Mesothelial cell of epicardium (in vitro differentiated cells): Measurements from ENCODE around the gene BMERB1. TPM values are rescaled to one million over a fixed set of nuclear protein-coding genes. Genes with fewer than 3 reads are reported as not detected.
"Not testable (repeated sequence)": the region's sequence is repeated elsewhere in the genome, so short reads cannot be mapped to it uniquely, and the experiment has no call there.

Source experiments
- DNase-seq, 2 experiments: peaks; one replicate each; pipeline ENCODE4 v3.0.0; 2021; ENCODE audit warnings: low spot score in 2 of 2; ENCODE audit not compliant: unreplicated experiment in 2 of 2
- H3K27ac Mint-ChIP-seq: 2 replicates; pipeline ENCODE4 v1.8.0; 2021; ENCODE audit warnings: mixed read lengths
- H3K27me3 Mint-ChIP-seq: 2 replicates; pipeline ENCODE4 v1.8.0; 2021; ENCODE audit warnings: low read depth, mixed read lengths
- H3K36me3 Mint-ChIP-seq: 2 replicates; pipeline ENCODE4 v1.8.0; 2021; ENCODE audit warnings: mixed read lengths
- H3K4me1 Mint-ChIP-seq: 2 replicates; pipeline ENCODE4 v1.8.0; 2021; ENCODE audit warnings: mixed read lengths
- H3K4me3 Mint-ChIP-seq: 2 replicates; pipeline ENCODE4 v1.8.0; 2021; ENCODE audit warnings: mild to moderate bottlenecking, moderate library complexity, mixed read lengths
- H3K9me3 Mint-ChIP-seq: 2 replicates; pipeline ENCODE4 v1.8.0; 2021; ENCODE audit warnings: mixed read lengths
- CTCF ChIP-seq: fragments of 200-600 bp; sonication (generic); IDR thresholded peaks from one replicate; pipeline ENCODE4 v1.5.0; 2021; ENCODE audit warnings: antibody characterized with exemption; ENCODE audit not compliant: unreplicated experiment
- total RNA-seq: library from RNA; stranded (reverse); gene quantifications from 3 replicates; pipeline ENCODE4 v1.2.1, GENCODE V29; 2021

Gene BMERB1
- total RNA-seq, 1 donor from 2014 or later, result 3.9 TPM

- H3K9me3 Mint-ChIP-seq, result no peaks in the 10 kb centered on the region
- peaks cover 28% of the 10 kb centered on the region for H3K27me3 Mint-ChIP-seq
- H3K27ac Mint-ChIP-seq, result no peak overlapping the region
- no peak for DNase-seq
- no peak for TF ChIP-seq CTCF
- H3K36me3 Mint-ChIP-seq, result no peaks in the 10 kb centered on the region
- H3K4me3 Mint-ChIP-seq, result no peak overlapping the region
- H3K4me1 Mint-ChIP-seq, result no peaks in the 10 kb centered on the region
Observed at GRCh38 chr16:15452246-15452855, 18.0 kb downstream of the BMERB1 start.

- H3K36me3 Mint-ChIP-seq, DNase-seq, H3K4me3 Mint-ChIP-seq, H3K4me1 Mint-ChIP-seq, H3K9me3 Mint-ChIP-seq, H3K27ac Mint-ChIP-seq: not testable (repeated sequence)
- H3K27me3 Mint-ChIP-seq, result peaks cover 34% of the 10 kb centered on the region
Observed at GRCh38 chr16:15453296-15453695, 18.9 kb downstream of the BMERB1 start.

- not testable (repeated sequence) for DNase-seq, H3K4me3 Mint-ChIP-seq, H3K36me3 Mint-ChIP-seq, H3K4me1 Mint-ChIP-seq, H3K9me3 Mint-ChIP-seq, H3K27ac Mint-ChIP-seq
- H3K27me3 Mint-ChIP-seq, result peaks cover 44% of the 10 kb centered on the region
Observed at GRCh38 chr16:15454933-15455332, 20.5 kb downstream of the BMERB1 start.

- no peaks in the 10 kb centered on the region for H3K4me1 Mint-ChIP-seq
- H3K9me3 Mint-ChIP-seq, result no peaks in the 10 kb centered on the region
Observed at GRCh38 chr16:15457400-15457799, 23.0 kb downstream of the BMERB1 start.

GRCh38 chr16:15457958-15458357, 23.6 kb downstream of the BMERB1 start:
- Mint-ChIP-seq H3K36me3 (no peaks in the 10 kb centered on the region), H3K27ac (no peak overlapping the region), H3K9me3 (no peaks in the 10 kb centered on the region), H3K4me1 (no peaks in the 10 kb centered on the region), H3K4me3 (no peak overlapping the region), H3K27me3 (peaks cover 45% of the 10 kb centered on the region)
- no peak for TF ChIP-seq CTCF
- no peak for DNase-seq

More at GRCh38 chr16:15457400-15457799, 23.0 kb downstream of the BMERB1 start:
- H3K4me3 Mint-ChIP-seq, result no peak overlapping the region
- H3K27ac Mint-ChIP-seq, result no peak overlapping the region
- peaks cover 50% of the 10 kb centered on the region for H3K27me3 Mint-ChIP-seq
- no peak for DNase-seq
- no peaks in the 10 kb centered on the region for H3K36me3 Mint-ChIP-seq
- TF ChIP-seq CTCF, result no peak

- Mint-ChIP-seq H3K27me3 (peaks cover 38% of the 10 kb centered on the region), H3K4me3 (no peak overlapping the region), H3K27ac (no peak overlapping the region), H3K9me3 (no peaks in the 10 kb centered on the region), H3K36me3 (no peaks in the 10 kb centered on the region), H3K4me1 (no peaks in the 10 kb centered on the region)
- no peak for TF ChIP-seq CTCF
- no peak for DNase-seq
Observed at GRCh38 chr16:15459791-15460190, 25.4 kb downstream of the BMERB1 start.

GRCh38 chr16:15460601-15461000, 26.2 kb downstream of the BMERB1 start:
- Mint-ChIP-seq H3K36me3 (no peaks in the 10 kb centered on the region), H3K9me3 (no peaks in the 10 kb centered on the region), H3K4me3 (no peak overlapping the region), H3K27ac (no peak overlapping the region), H3K27me3 (peaks cover 37% of the 10 kb centered on the region), H3K4me1 (no peaks in the 10 kb centered on the region)
- no peak for TF ChIP-seq CTCF
- no peak for DNase-seq
